ENCODE measurements around the gene PPP1R14C. TPM values are rescaled to one million over a fixed set of nuclear protein-coding genes. Genes with fewer than 3 reads are reported as not detected.

The PPP1R14C gene
- total and polyA plus RNA-seq, 2 of the 13 experiments (the other 11 are each of a cell fraction or from before 2014, with no cell fraction given): not detected

DNA sequence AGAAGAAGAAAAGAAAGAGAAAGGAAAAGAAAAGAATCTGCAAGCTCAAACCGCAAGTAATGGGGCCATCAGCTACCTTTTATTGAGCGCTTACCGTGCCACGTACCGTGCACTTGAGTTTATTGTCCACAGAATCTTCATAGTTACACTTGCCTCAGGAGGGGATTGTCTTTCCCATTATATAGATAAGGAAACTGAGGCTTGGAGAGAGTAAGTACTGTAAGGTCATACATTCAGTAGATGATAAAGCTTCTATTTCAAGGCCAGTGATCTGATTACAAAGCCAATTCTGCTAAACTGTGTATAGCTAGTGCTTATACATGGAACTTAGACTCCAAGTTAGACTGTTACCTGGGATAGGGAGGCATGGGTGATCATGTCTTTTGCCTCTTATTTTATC is 115.5 kb downstream of the PPP1R14C start:
- TF ChIP-seq ZNF879 (CRISPR knock-in tag; IDR thresholded peaks at IDR 0.05) (no peak), ZNF326 (CRISPR knock-in tag; IDR thresholded peaks at IDR 0.05; ENCODE audit: borderline replicate concordance) (no peak), ZNF577 (CRISPR knock-in tag; IDR thresholded peaks at IDR 0.05; ENCODE audit: borderline replicate concordance, low read depth) (no peak), EED (CRISPR knock-in tag; IDR thresholded peaks at IDR 0.05) (no peak), ZNF646 (CRISPR knock-in tag; IDR thresholded peaks at IDR 0.05) (no peak), SSRP1 (CRISPR knock-in tag; IDR thresholded peaks at IDR 0.05) (no peak), ZNF670 (CRISPR knock-in tag; IDR thresholded peaks at IDR 0.05; ENCODE audit: borderline replicate concordance) (no peak)
- in situ Hi-C loops (cut with HindIII; ENCODE audit: extremely low pct_ligation_motif_present, low pct_unique_long_range_greater_than_20kb) (no loop called here), intact Hi-C loops (cut with micrococcal nuclease; ENCODE audit: unreplicated experiment) (no loop called here)
- no peaks in the 10 kb centered on the region for H4K20me1 ChIP-seq (ENCODE audit: insufficient read depth, low read length)
- no TSS peak for BruUV-seq (replicated peaks)
- no peak overlapping the region for H3K4me3 ChIP-seq (replicated peaks in 1 of 3; ENCODE audit: insufficient read depth in 1 of 3, low read depth in 2 of 3, low read length in 3 of 3)
- POLR2A ChIA-PET: no interaction called here
- DNase-seq (ENCODE audit: low spot score) (no peak), FAIRE-seq (no peak), ATAC-seq (no peak)
- no peaks in the 10 kb centered on the region for H3K9me3 ChIP-seq (ENCODE audit: low read length)
- 70% methylated on average over 5 of the region's 5 CpGs for WGBS (ENCODE audit: low lambda C conversion rate)
- H3K27ac ChIP-seq (ENCODE audit: extremely low read length, insufficient read depth, low read length): no peak overlapping the region
- peaks cover 2 to 24% of the 10 kb centered on the region in 2 experiments; a peak in 4 of 5 replicates for H3K27me3 ChIP-seq (ENCODE audit: control insufficient read depth in 1 of 2, insufficient read depth in 2 of 2, low read length in 2 of 2)
- H3K9ac ChIP-seq (ENCODE audit: insufficient read depth, low read depth, low read length): no peak overlapping the region
- H3K4me2 ChIP-seq (ENCODE audit: low read depth, low read length): no peak overlapping the region
- H3K4me1 ChIP-seq (ENCODE audit: insufficient read depth, low read length): no peaks in the 10 kb centered on the region
- H2AFZ ChIP-seq (ENCODE audit: low read length): no peak overlapping the region
- CTCF ChIA-PET (ENCODE audit: low intra/inter-chr PET ratio, low total read pairs): no interaction called here
- no peaks in the 10 kb centered on the region for H3K36me3 ChIP-seq (replicated peaks in 1 of 2; ENCODE audit: control insufficient read depth in 1 of 2, insufficient read depth in 2 of 2, low read length in 2 of 2)
- no peaks in the 10 kb centered on the region for H3K79me2 ChIP-seq (ENCODE audit: insufficient read depth, low read length)

Data from HepG2 (cell line).